Small intestine (tissue), 7 donors: ENCODE measurements around the gene STARD3. TPM values are rescaled to one million over a fixed set of nuclear protein-coding genes. Genes with fewer than 3 reads are reported as not detected.

ENCODE experiments used
- DNase-seq, 2 donors: peaks; one replicate each; pipeline versions ENCODE4 v3.0.0 to v3.0.0-alpha.2; 2013
- FAIRE-seq: peaks from 2 replicates; lab custom pipeline; 2012; peaks lifted over from hg19 to GRCh38; lab: Jason Lieb, UNC
- H3K27ac ChIP-seq, 3 donors: one replicate each; pipeline ENCODE4 v1.5.1; 2013; ENCODE audit warnings: low read length in 2 of 3, mild to moderate bottlenecking in 2 of 3, control low read depth in 1 of 3, inconsistent platforms in 1 of 3, low read depth in 1 of 3, moderate library complexity in 1 of 3
- H3K27me3 ChIP-seq, 3 donors: one replicate each; pipeline ENCODE4 v1.6.1; 2013; ENCODE audit warnings: low read length in 3 of 3, inconsistent platforms in 1 of 3; ENCODE audit not compliant: control insufficient read depth in 3 of 3, insufficient read depth in 3 of 3
- H3K36me3 ChIP-seq, 3 donors: one replicate each; pipeline ENCODE4 v1.6.1; 2013; ENCODE audit warnings: low read length in 3 of 3, inconsistent platforms in 1 of 3, low read depth in 1 of 3, mild to moderate bottlenecking in 1 of 3, moderate library complexity in 1 of 3; ENCODE audit not compliant: control insufficient read depth in 3 of 3, insufficient read depth in 2 of 3
- H3K4me1 ChIP-seq, 3 donors: one replicate each; pipeline ENCODE4 v1.6.1; 2013; ENCODE audit warnings: low read length in 2 of 3, inconsistent platforms in 1 of 3, low read depth in 1 of 3, mild to moderate bottlenecking in 1 of 3, moderate library complexity in 1 of 3; ENCODE audit not compliant: control insufficient read depth in 3 of 3, insufficient read depth in 2 of 3
- H3K4me3 ChIP-seq, 3 donors: one replicate each; pipeline ENCODE4 v1.5.1; 2013; ENCODE audit warnings: low read length in 3 of 3, control low read depth in 1 of 3, inconsistent platforms in 1 of 3, low read depth in 1 of 3, mild to moderate bottlenecking in 1 of 3, moderate library complexity in 1 of 3
- H3K9me3 ChIP-seq, 2 donors: one replicate each; pipeline ENCODE4 v1.6.1; 2013; ENCODE audit warnings: low read depth in 1 of 2, low read length in 1 of 2; ENCODE audit not compliant: control insufficient read depth in 2 of 2, insufficient read depth in 1 of 2
- WGBS, 3 donors: extraction: QIAGEN DNeasy Blood & Tissue Kit; methylation state at CpG; one replicate each; pipeline ENCODE4 v1.1.7; 2013; 5-methylcytosine and 5-hydroxymethylcytosine counted together
- polyA plus RNA-seq, 4 donors: library from polyadenylated mRNA; stranded (reverse) in 3 of 4; unstranded in 1 of 4; fragments of 200-250 nt in 3 of 4; fragments of 120-200 nt in 1 of 4; gene quantifications; one replicate each; pipeline versions ENCODE4 v1.2.1 to v1.2.3, GENCODE V29; 2013
- donor health status: healthy with polysubstance abuse.
- donor health status: control.
- donor health status: control.
- donor health status: Bipolar disorder and iron deficiency.
- donor health status: healthy.

STARD3 gene
- polyA plus RNA-seq, 4 donors, result 56.0 to 80.2 (median 67.6) TPM

DNA sequence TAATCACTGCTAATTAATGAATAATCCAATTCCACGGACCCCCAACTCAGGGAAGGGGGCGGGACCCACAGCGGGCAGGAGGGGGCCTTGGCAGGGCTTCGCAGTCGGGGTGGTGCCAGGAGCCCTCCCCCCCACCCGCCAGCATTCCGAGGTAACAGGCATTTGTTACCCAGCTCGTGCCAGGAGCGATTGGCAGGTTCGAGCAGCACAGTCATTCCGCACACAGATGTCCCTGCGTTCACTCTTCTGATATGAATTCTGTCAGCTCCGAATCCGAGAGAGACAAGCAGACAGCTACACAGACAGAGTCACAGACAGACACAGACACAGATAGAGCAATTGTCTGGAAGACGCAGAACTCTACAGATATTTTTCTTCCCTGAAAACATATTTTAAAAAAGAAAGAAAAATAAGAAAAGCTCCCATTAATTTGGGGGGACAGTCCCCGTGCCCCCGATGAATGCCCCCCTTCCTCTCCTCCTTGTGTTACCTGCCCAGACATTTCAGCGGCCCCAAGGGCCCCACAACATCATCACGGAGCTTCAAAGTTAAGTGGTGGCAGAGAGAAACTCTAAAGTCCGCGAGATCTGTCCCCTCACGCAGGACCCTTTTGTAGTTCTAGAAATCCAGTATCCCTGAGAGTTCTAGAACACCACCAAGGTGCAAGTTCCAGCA lies 39.4 kb upstream of the STARD3 start:
- Histone ChIP-seq H3K27me3 (peaks cover 8 to 91% (median 54%) of the 10 kb centered on the region in 3 donors), H3K36me3 (no peaks in the 10 kb centered on the region), H3K27ac (no peak overlapping the region), H3K4me1 (peaks cover 0 to 6% (median 2%) of the 10 kb centered on the region in 3 donors), H3K9me3 (no peaks in the 10 kb centered on the region), H3K4me3 (no peak overlapping the region)
- DNase-seq, result no peak
- FAIRE-seq, result no peak
- WGBS, 3 donors, result 5 to 9% (median 9%) methylated on average over 22 of the region's 22 CpGs

DNA sequence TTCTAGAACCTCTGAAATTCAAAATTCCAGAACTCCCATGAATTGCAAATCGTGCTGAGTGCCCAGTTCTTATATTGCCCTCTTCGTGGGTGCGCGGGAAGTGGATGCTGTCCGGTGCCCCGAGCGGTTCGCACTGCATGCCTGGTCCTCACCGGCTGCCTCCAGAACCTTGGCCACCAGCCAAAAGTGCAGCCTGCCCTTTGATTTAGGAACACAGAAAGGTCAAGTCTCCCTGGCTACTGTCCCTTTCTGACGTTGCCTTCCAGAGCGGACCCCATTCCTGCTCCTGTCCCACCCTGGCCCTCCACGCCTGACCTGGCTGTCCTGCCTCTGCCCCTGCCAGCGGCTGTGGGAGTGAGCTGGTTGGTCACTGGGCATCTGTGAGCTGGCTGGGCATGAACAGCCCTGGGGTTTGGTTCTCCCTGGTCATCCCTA lies 38.9 kb upstream of the STARD3 start:
- Histone ChIP-seq H3K27me3 (peaks cover 8 to 92% (median 60%) of the 10 kb centered on the region in 3 donors), H3K4me1 (peaks cover 0 to 6% (median 2%) of the 10 kb centered on the region in 3 donors), H3K27ac (no peak overlapping the region), H3K9me3 (no peaks in the 10 kb centered on the region), H3K4me3 (no peak overlapping the region), H3K36me3 (no peaks in the 10 kb centered on the region)
- WGBS, 3 donors, result 11 to 18% (median 12%) methylated on average over 13 of the region's 13 CpGs
- DNase-seq (no peak), FAIRE-seq (no peak)

DNA sequence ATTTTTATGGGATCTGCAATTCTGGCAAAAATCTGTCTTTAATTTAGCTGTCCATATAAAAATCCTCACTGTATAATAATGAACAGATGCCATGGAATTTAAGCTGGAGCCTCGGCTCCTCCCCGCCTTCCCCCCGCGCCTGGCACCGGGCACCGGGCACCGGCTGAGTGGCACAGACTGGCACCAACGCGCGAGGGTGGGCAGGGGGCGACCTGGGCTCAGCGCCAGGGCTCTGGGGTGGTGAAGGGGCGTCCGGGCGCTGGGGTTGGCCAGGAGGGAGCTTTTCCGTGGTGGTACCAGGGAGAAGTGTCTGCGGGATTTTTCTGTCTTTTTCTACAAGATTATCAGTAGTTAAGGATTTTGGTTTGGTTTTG lies 38.3 kb upstream of the STARD3 start:
- FAIRE-seq, result no peak
- Histone ChIP-seq H3K4me1 (peaks cover 0 to 6% (median 2%) of the 10 kb centered on the region in 3 donors), H3K27me3 (peaks cover 8 to 92% (median 59%) of the 10 kb centered on the region in 3 donors), H3K36me3 (no peaks in the 10 kb centered on the region), H3K27ac (no peak overlapping the region), H3K9me3 (no peaks in the 10 kb centered on the region), H3K4me3 (no peak overlapping the region)
- WGBS, 3 donors, result 2 to 5% (median 4%) methylated on average over 17 of the region's 17 CpGs
- no peak for DNase-seq

GRCh38 chr17:39599004-39599664 lies 37.8 kb upstream of the STARD3 start:
- FAIRE-seq, result no peak
- no peaks in the 10 kb centered on the region for H3K9me3 ChIP-seq
- H3K36me3 ChIP-seq, result no peaks in the 10 kb centered on the region
- H3K27me3 ChIP-seq, result peaks cover 8 to 97% (median 61%) of the 10 kb centered on the region in 3 donors
- no peak overlapping the region for H3K4me3 ChIP-seq
- WGBS, 3 donors, result 3 to 5% (median 3%) methylated on average over 35 to 36 of the region's 36 CpGs
- H3K4me1 ChIP-seq, result peaks cover 0 to 6% (median 2%) of the 10 kb centered on the region in 3 donors
- H3K27ac ChIP-seq, result no peak overlapping the region
- no peak for DNase-seq

DNA sequence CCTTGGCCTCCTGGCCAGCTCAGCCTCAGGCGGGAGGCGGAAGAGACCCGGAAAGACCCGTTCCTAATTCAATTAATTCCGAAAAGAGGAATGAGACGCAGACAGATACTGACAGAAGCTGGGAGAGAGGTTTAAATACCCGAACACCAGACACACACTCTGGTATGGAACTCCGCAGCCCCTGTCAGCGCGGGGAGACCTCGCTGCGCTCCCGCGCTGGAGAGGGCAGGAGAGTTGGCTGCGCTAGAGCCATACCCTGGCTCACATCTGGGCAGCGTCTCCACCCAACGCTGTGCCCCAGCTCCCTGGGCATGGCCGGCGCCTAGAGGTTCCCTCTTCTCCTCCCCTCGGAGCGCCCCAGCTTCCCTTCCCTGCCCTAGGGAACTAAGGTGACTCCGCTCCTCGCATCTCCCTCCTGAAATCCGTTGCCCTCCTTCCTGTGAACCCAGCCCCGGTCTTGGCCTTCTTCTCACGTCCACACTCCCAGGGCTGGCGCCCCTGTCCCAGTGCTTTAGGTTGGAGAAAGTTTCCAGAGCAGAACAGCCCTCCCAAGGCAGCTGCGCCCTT lies 37.2 kb upstream of the STARD3 start:
- no peaks in the 10 kb centered on the region for H3K9me3 ChIP-seq
- FAIRE-seq, result no peak
- no peak overlapping the region for H3K4me3 ChIP-seq
- 6 to 8% (median 7%) methylated on average over 27 to 28 of the region's 28 CpGs for WGBS, 3 donors
- H3K4me1 ChIP-seq, result peaks cover 0 to 6% (median 2%) of the 10 kb centered on the region in 3 donors
- no peaks in the 10 kb centered on the region for H3K36me3 ChIP-seq
- no peak for DNase-seq
- H3K27ac ChIP-seq, result no peak overlapping the region
- H3K27me3 ChIP-seq, result peaks cover 8 to 100% (median 63%) of the 10 kb centered on the region in 3 donors

DNA sequence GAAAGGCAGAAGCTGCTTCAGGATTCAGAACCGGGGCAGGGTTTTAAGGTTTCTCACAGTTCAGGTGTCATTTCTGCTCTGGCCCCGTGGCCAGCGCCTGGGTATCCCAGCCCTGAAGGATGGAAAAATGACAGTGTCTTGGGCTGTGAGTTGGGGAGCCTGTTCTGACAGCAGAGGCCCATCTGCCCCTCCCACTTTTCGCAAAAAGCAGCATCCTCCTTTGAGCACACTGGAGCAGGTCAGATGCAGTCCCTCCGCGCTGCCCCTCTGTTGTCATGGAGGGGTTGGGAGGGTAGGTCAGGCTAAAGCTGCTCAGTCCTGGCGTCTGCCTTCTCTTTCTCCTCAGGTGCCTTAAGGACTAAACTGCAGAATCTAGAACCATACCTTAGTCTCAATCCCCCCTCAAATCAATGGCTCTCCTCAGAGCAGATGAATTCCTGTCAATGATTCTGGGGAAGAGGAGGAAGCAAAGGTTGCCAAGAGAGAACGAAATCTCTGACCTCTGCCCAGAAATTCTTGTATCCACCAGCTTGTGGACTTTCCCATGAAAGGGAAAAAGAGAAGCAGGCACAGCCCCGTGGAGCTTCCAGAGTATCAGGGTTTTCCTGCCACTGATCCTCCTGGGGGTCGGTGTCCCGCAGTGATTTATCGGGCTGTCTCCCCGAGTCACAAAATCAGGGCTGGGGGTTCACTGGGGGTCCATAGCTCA lies 36.5 kb upstream of the STARD3 start:
- 3 to 6% (median 4%) methylated on average over 13 of the region's 13 CpGs for WGBS, 3 donors
- Histone ChIP-seq H3K4me3 (no peak overlapping the region), H3K27me3 (peaks cover 9 to 100% (median 63%) of the 10 kb centered on the region in 3 donors), H3K27ac (no peak overlapping the region), H3K9me3 (no peaks in the 10 kb centered on the region), H3K4me1 (peaks cover 0 to 6% (median 2%) of the 10 kb centered on the region in 3 donors), H3K36me3 (no peaks in the 10 kb centered on the region)
- FAIRE-seq (no peak), DNase-seq (no peak)

GRCh38 chr17:39600997-39601597 lies 35.8 kb upstream of the STARD3 start:
- no peaks in the 10 kb centered on the region for H3K9me3 ChIP-seq
- WGBS, 3 donors, result 8 to 14% (median 10%) methylated on average over 21 of the region's 21 CpGs
- H3K4me3 ChIP-seq, result no peak overlapping the region
- H3K36me3 ChIP-seq, result no peaks in the 10 kb centered on the region
- DNase-seq (no peak), FAIRE-seq (no peak)
- peaks cover 6 to 99% (median 66%) of the 10 kb centered on the region in 3 donors for H3K27me3 ChIP-seq
- no peak overlapping the region for H3K27ac ChIP-seq
- H3K4me1 ChIP-seq, result peaks cover 2 to 6% (median 3%) of the 10 kb centered on the region in 3 donors
